ENCODE measurements around the gene HCN4. TPM values are rescaled to one million over a fixed set of nuclear protein-coding genes. Genes with fewer than 3 reads are reported as not detected.

The HCN4 gene
- total RNA-seq, 1 donor from 2014 or later: not detected

- intact Hi-C loops (cut with DNase I): no loop called here
- DNase-seq (ENCODE audit: low spot score in 2 of 2): no peak
- TF ChIP-seq, protein P1, sequence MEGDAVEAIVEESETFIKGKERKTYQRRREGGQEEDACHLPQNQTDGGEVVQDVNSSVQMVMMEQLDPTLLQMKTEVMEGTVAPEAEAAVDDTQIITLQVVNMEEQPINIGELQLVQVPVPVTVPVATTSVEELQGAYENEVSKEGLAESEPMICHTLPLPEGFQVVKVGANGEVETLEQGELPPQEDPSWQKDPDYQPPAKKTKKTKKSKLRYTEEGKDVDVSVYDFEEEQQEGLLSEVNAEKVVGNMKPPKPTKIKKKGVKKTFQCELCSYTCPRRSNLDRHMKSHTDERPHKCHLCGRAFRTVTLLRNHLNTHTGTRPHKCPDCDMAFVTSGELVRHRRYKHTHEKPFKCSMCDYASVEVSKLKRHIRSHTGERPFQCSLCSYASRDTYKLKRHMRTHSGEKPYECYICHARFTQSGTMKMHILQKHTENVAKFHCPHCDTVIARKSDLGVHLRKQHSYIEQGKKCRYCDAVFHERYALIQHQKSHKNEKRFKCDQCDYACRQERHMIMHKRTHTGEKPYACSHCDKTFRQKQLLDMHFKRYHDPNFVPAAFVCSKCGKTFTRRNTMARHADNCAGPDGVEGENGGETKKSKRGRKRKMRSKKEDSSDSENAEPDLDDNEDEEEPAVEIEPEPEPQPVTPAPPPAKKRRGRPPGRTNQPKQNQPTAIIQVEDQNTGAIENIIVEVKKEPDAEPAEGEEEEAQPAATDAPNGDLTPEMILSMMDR (IDR thresholded peaks at IDR 0.05): no peak
- no peaks in the 10 kb centered on the region for H3K27me3 ChIP-seq
- no peaks in the 10 kb centered on the region for H3K36me3 ChIP-seq
- H3K4me1 ChIP-seq: no peaks in the 10 kb centered on the region
- H3K4me3 ChIP-seq: no peak overlapping the region
- H3K9me3 ChIP-seq: no peaks in the 10 kb centered on the region
- H3K27ac ChIP-seq: no peak overlapping the region
Measured at GRCh38 chr15:73323374-73323955, 45.3 kb downstream of the HCN4 start.

DNA sequence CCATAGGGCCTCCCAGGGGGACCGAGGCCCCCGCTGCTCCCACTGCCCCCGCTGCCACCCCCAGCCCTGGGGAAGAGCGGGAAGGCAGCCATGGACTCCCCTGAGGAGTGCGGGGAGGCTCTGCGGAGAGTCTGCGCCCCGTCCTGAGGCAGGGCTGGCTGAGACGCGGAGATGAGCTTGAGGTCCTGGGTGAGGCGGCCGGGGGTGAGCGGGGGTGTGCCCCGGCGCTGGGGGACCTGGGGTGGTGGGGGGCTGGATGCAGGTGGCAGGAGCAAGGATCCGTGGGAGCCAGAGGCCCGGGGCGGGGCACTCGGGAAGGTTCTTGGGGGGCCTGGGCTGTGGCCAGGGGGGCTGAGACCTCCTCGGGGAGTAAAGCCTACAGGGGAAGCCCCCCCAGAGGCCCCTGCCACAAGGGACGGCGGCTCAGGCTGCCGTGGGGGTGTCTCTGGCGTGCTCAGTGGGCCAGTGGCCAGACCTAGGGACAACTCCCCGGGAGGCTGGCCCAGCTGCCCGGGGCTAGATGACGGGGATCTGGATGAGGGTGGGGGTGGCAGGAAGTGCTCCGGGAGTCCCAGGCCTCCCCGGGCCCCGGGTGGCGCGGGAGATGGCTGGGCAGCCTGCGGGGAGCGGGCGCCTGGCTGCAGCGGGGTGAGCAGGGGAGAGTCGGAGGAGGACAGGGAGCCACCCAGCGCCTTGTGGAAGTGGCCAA, 45.9 kb downstream of the HCN4 start:
- no peak overlapping the region for H3K27ac ChIP-seq
- H3K27me3 ChIP-seq: no peaks in the 10 kb centered on the region
- H3K4me1 ChIP-seq: no peaks in the 10 kb centered on the region
- H3K4me3 ChIP-seq: no peak overlapping the region
- H3K36me3 ChIP-seq: no peaks in the 10 kb centered on the region
- TF ChIP-seq, protein P1 (IDR thresholded peaks at IDR 0.05): no peak
- no peak for DNase-seq (ENCODE audit: low spot score in 2 of 2)
- intact Hi-C loops (cut with DNase I): no loop called here
- H3K9me3 ChIP-seq: no peaks in the 10 kb centered on the region

GRCh38 chr15:73321496-73322450, 47.0 kb downstream of the HCN4 start:
- TF ChIP-seq, protein P1 (IDR thresholded peaks at IDR 0.05): no peak
- H3K36me3 ChIP-seq: no peaks in the 10 kb centered on the region
- no peak overlapping the region for H3K4me3 ChIP-seq
- H3K27ac ChIP-seq: no peak overlapping the region
- no peak for DNase-seq (ENCODE audit: low spot score in 2 of 2)
- no peaks in the 10 kb centered on the region for H3K27me3 ChIP-seq
- H3K4me1 ChIP-seq: no peaks in the 10 kb centered on the region
- no peaks in the 10 kb centered on the region for H3K9me3 ChIP-seq
- intact Hi-C loops (cut with DNase I): no loop called here

DNA sequence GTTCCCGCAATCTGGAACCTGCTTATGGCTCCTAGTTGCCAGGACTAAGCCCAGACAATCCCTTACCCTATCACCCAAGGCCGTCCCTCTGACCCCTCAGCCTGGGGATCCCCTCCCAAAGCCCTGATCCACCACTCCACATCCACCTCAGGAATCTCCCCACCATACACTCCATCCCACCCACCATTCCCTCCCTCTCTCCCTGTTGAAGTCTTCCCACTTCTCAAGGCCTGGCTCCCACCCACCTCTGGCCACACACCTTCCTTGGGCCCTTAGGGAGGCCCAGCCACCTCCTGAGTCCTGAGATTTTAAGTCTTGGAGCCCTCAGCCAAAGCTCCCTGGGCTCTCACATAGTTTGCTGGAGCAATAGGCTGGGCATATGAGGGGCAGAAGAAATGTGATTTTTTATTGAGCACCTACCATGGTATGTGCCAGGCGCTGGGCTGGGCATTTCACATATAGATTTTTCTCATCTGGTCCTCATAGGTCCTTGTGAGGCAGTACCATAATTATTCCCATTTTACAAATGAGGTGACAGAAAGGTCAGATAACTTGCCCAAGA, 48.1 kb downstream of the HCN4 start:
- no peaks in the 10 kb centered on the region for H3K36me3 ChIP-seq
- H3K27me3 ChIP-seq: no peaks in the 10 kb centered on the region
- no peak overlapping the region for H3K4me3 ChIP-seq
- H3K4me1 ChIP-seq: no peaks in the 10 kb centered on the region
- H3K27ac ChIP-seq: no peak overlapping the region
- DNase-seq (ENCODE audit: low spot score in 2 of 2): no peak
- TF ChIP-seq, protein P1 (IDR thresholded peaks at IDR 0.05): no peak
- no peaks in the 10 kb centered on the region for H3K9me3 ChIP-seq
- intact Hi-C loops (cut with DNase I): no loop called here

- no peak for DNase-seq (ENCODE audit: low spot score in 2 of 2)
- H3K27ac ChIP-seq: no peak overlapping the region
- no peaks in the 10 kb centered on the region for H3K4me1 ChIP-seq
- TF ChIP-seq, protein P1 (IDR thresholded peaks at IDR 0.05): no peak
- no peaks in the 10 kb centered on the region for H3K27me3 ChIP-seq
- H3K4me3 ChIP-seq: no peak overlapping the region
- no peaks in the 10 kb centered on the region for H3K9me3 ChIP-seq
- intact Hi-C loops (cut with DNase I): no loop called here
- H3K36me3 ChIP-seq: no peaks in the 10 kb centered on the region
Measured at GRCh38 chr15:73319460-73320245, 49.1 kb downstream of the HCN4 start.
